OCI-LY1 (cell line): ENCODE measurements around the gene STK25.

Source experiments
- EZH2 ChIP-seq: fragments of 200-600 bp; sonication (generic), shearing (Covaris generic); IDR thresholded peaks from 2 replicates; pipeline ENCODE4 v1.8.0; 2017; ENCODE audit warnings: borderline replicate concordance, mixed run types, mild to moderate bottlenecking, antibody characterized with exemption, low read length, moderate library complexity, mixed read lengths
- TF ChIP-seq, protein P1 (sequence below): fragments of 200-600 bp; sonication (generic), shearing (Covaris generic); IDR thresholded peaks from 2 replicates; pipeline ENCODE4 v1.5.1; 2017; ENCODE audit warnings: mild to moderate bottlenecking, antibody characterized with exemption, low read length, moderate library complexity, mixed read lengths

DNA sequence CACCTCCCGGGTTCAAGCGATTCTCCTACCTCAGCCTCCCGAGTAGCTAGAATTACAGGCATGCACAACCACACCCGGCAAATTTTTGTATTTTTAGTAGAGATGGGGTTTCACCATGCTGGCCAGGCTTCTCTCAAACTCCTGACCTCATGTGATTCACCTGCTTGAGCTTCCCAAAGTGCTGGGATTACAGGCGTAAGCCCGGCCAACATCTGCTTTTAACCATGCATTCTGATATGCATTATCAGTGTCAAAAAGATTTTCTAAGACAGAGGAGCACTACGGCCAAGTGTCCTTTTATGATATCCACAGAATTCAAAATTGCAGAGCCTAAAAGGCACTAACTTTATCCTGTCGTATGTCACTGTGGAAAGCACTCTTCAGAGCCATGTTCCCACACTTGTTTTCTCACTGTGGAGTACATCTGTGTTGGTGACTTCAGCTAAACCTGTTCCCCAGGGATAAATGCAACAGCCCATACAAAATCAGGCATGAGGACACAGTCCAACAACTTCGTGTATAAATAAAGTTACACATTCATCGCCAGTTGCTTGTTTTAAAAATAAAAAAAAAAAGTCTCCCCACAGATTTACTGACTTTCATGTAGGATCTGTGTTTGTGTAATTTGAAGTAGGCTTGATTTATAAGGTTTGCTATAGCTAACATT lies 56.4 kb downstream of the STK25 start:
- TF ChIP-seq, protein P1, sequence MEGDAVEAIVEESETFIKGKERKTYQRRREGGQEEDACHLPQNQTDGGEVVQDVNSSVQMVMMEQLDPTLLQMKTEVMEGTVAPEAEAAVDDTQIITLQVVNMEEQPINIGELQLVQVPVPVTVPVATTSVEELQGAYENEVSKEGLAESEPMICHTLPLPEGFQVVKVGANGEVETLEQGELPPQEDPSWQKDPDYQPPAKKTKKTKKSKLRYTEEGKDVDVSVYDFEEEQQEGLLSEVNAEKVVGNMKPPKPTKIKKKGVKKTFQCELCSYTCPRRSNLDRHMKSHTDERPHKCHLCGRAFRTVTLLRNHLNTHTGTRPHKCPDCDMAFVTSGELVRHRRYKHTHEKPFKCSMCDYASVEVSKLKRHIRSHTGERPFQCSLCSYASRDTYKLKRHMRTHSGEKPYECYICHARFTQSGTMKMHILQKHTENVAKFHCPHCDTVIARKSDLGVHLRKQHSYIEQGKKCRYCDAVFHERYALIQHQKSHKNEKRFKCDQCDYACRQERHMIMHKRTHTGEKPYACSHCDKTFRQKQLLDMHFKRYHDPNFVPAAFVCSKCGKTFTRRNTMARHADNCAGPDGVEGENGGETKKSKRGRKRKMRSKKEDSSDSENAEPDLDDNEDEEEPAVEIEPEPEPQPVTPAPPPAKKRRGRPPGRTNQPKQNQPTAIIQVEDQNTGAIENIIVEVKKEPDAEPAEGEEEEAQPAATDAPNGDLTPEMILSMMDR, result no peak
- TF ChIP-seq EZH2, result no peak
